Activated B cell treated with CpG ODN at 0.5 μM for 24 hours (primary cell): ENCODE measurements around the gene TFPI. TPM values are rescaled to one million over a fixed set of nuclear protein-coding genes. Genes with fewer than 3 reads are reported as not detected.

ENCODE experiments used
- ATAC-seq: fragments of 200-7000 bp; cut with Tn5 transposase; one replicate; pipeline ENCODE4 v1.10.0; 2021; ENCODE audit warnings: low read depth, mild to moderate bottlenecking, moderate library complexity
- CTCF ChIA-PET: fragments of 350-600 bp; sonication (Branson Sonifier 250); formaldehyde crosslinking; loops from one replicate; lab custom pipeline; 2021; ENCODE audit warnings: antibody characterized with exemption; lab: Charles Lee
- POLR2A ChIA-PET: fragments of 350-600 bp; sonication (Branson Sonifier 250); formaldehyde crosslinking; loops from one replicate; lab custom pipeline; 2021; ENCODE audit warnings: antibody characterized with exemption; lab: Charles Lee
- DNase-seq: peaks from one replicate; pipeline ENCODE4 v3.0.0; 2022
- H3K27ac Mint-ChIP-seq: one replicate; pipeline ENCODE4 v1.8.0; 2020; ENCODE audit warnings: mixed read lengths
- H3K27me3 Mint-ChIP-seq: one replicate; pipeline ENCODE4 v1.8.0; 2021; ENCODE audit warnings: mixed read lengths
- H3K36me3 Mint-ChIP-seq: one replicate; pipeline ENCODE4 v1.8.0; 2021; ENCODE audit warnings: low read depth, mixed read lengths
- H3K4me1 Mint-ChIP-seq: one replicate; pipeline ENCODE4 v1.8.0; 2021; ENCODE audit warnings: mixed read lengths
- H3K4me3 Mint-ChIP-seq: one replicate; pipeline ENCODE4 v1.8.0; 2020; ENCODE audit warnings: mild to moderate bottlenecking, mixed read lengths
- H3K9me3 Mint-ChIP-seq: one replicate; pipeline ENCODE4 v1.8.0; 2020; ENCODE audit warnings: mixed read lengths
- CTCF ChIP-seq: fragments of 200-600 bp; IDR thresholded peaks from one replicate; pipeline ENCODE4 v1.8.0; 2022; ENCODE audit warnings: antibody characterized with exemption, mild to moderate bottlenecking
- intact Hi-C: fragments of 100-400 bp; cut with micrococcal nuclease; formaldehyde crosslinking; loops from one replicate; pipeline ENCODE4 v1.15.1; 2024
- total RNA-seq: library from RNA; stranded (reverse); gene quantifications from 2 replicates; pipeline ENCODE4 v1.2.3, GENCODE V29; 2022

The TFPI gene
- total RNA-seq, 1 donor from 2014 or later, result not detected

GRCh38 chr2:187421519-187421918 lies 132.7 kb downstream of the TFPI start:
- ATAC-seq (no peak), DNase-seq (no peak)
- no peak for TF ChIP-seq CTCF
- Mint-ChIP-seq H3K4me1 (no peaks in the 10 kb centered on the region), H3K27me3 (no peaks in the 10 kb centered on the region), H3K36me3 (no peaks in the 10 kb centered on the region), H3K9me3 (no peaks in the 10 kb centered on the region), H3K4me3 (no peak overlapping the region), H3K27ac (no peak overlapping the region)
- ChIA-PET CTCF (no interaction called here), POLR2A (no interaction called here)
- intact Hi-C loops, result no loop called here

GRCh38 chr2:187419808-187420207 lies 134.4 kb downstream of the TFPI start:
- intact Hi-C loops, result no loop called here
- Mint-ChIP-seq H3K27me3 (no peaks in the 10 kb centered on the region), H3K4me1 (no peaks in the 10 kb centered on the region), H3K4me3 (no peak overlapping the region), H3K27ac (no peak overlapping the region), H3K36me3 (no peaks in the 10 kb centered on the region), H3K9me3 (no peaks in the 10 kb centered on the region)
- CTCF ChIA-PET, result no interaction called here
- TF ChIP-seq CTCF, result no peak
- POLR2A ChIA-PET, result no interaction called here
- ATAC-seq (no peak), DNase-seq (no peak)

GRCh38 chr2:187415449-187415848 lies 138.8 kb downstream of the TFPI start:
- intact Hi-C loops, result no loop called here
- ChIA-PET CTCF (no interaction called here), POLR2A (no interaction called here)
- Mint-ChIP-seq H3K4me1 (no peaks in the 10 kb centered on the region), H3K27ac (no peak overlapping the region), H3K27me3 (no peaks in the 10 kb centered on the region), H3K9me3 (peaks cover 3% of the 10 kb centered on the region), H3K4me3 (no peak overlapping the region), H3K36me3 (no peaks in the 10 kb centered on the region)
- DNase-seq, result no peak
- no peak for TF ChIP-seq CTCF
- no peak for ATAC-seq

Other genes starting within 250 kb of the TFPI start
- gene CALCRL, start 106.2 kb downstream of the TFPI start, total RNA-seq, result 0.37 and 0.75 TPM in 2 replicates